NB4 (cell line): Measurements from ENCODE around the gene MYLK4.
A peak's percentile ranks its signal among the peaks of the same experiment; 100 is the strongest.

Experiments
- DNase-seq: peaks from one replicate; pipeline ENCODE4 v3.0.0; 2010; ENCODE audit warnings: low read depth
- H3K4me3 ChIP-seq: one replicate; pipeline ENCODE4 v1.5.1; 2011; ENCODE audit warnings: mild to moderate bottlenecking, low read depth, low read length, moderate library complexity
- MYC ChIP-seq: IDR thresholded peaks from 2 replicates; pipeline ENCODE4 v1.6.1; 2011; ENCODE audit warnings: low read depth, low read length
- POLR2A ChIP-seq: IDR thresholded peaks from 2 replicates; pipeline ENCODE4 v1.6.1; 2011; ENCODE audit warnings: mild to moderate bottlenecking; ENCODE audit not compliant: insufficient read length; ENCODE audit errors: extremely low read depth
- TF ChIP-seq, protein P1 (sequence below): IDR thresholded peaks from 2 replicates; pipeline ENCODE4 v1.6.1; 2011; ENCODE audit warnings: low read depth, low read length
- TF ChIP-seq, protein P2 (sequence below): IDR thresholded peaks from one replicate; pipeline ENCODE4 v1.5.1; 2012; ENCODE audit warnings: low read depth, low read length

The MYLK4 gene

DNA sequence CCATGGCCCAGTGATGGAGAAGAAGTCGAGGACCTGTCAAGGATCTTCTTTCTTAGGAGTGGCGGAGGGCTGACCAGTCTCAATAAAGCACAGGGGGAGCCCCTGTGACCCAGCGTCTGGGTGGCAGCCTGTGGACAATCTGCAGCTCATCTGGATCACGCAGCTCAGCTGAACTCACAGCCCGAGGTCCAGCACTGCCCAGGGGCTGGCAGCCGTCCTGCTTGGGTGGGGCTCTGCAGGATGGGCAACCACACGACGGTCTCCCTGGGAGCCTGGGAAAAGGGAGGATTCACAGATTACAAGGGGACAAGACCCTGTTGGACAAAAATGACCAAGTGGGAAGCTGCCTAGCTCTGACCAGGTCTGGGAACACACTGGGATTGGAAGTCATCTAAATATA, 110.8 kb downstream of the MYLK4 start:
- DNase-seq = no peak
- H3K4me3 ChIP-seq = no peak overlapping the region
- TF ChIP-seq, protein P1, sequence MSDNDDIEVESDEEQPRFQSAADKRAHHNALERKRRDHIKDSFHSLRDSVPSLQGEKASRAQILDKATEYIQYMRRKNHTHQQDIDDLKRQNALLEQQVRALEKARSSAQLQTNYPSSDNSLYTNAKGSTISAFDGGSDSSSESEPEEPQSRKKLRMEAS = no peak
- no peak for TF ChIP-seq MYC
- TF ChIP-seq POLR2A = no peak
- TF ChIP-seq, protein P2, sequence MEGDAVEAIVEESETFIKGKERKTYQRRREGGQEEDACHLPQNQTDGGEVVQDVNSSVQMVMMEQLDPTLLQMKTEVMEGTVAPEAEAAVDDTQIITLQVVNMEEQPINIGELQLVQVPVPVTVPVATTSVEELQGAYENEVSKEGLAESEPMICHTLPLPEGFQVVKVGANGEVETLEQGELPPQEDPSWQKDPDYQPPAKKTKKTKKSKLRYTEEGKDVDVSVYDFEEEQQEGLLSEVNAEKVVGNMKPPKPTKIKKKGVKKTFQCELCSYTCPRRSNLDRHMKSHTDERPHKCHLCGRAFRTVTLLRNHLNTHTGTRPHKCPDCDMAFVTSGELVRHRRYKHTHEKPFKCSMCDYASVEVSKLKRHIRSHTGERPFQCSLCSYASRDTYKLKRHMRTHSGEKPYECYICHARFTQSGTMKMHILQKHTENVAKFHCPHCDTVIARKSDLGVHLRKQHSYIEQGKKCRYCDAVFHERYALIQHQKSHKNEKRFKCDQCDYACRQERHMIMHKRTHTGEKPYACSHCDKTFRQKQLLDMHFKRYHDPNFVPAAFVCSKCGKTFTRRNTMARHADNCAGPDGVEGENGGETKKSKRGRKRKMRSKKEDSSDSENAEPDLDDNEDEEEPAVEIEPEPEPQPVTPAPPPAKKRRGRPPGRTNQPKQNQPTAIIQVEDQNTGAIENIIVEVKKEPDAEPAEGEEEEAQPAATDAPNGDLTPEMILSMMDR = no peak

DNA sequence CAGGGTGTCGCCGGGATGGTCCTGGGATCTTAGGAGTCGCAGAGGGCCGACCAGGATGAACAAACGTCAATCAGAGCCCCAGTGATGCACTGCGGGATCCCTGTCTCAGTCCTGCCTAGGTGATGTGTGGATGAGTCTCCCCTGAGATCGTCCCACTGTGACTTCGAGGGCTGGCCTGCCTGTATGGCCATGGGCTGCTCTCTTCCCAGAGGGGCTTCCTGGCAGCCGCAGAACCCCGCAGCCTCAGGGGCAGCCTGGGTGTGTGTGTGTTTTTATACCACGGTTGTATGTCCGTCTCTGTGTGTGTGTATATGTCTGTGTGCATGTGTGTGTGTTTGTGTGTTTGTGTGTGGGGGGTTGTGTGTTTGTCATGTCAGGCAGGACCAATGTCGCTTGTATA, 111.6 kb downstream of the MYLK4 start:
- no peak for DNase-seq
- TF ChIP-seq, protein P2 = no peak
- TF ChIP-seq MYC (no peak), POLR2A (no peak)
- TF ChIP-seq, protein P1 = no peak
- H3K4me3 ChIP-seq = no peak overlapping the region

DNA sequence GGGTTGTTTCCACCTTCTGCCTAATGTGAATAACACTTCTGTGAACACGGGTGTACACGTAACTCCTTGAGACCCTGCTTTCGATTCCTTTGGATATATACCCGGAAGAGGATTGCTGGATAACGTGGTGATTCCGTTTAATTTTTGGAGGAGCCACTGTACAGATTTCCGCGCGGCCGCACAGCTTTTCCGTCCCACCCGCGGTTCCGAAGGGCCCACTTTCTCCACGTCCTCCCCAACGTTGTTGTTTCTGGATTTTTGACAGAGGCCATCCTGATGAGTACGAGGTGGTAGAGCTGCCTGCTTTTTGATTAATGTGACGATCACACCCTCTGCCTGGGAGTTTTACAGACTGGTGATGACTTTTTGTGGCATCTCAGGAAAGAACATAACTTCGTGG, 114.0 kb downstream of the MYLK4 start:
- TF ChIP-seq, protein P2 = no peak
- TF ChIP-seq, protein P1 = no peak
- TF ChIP-seq MYC = no peak
- no peak for TF ChIP-seq POLR2A
- H3K4me3 ChIP-seq = no peak overlapping the region
- DNase-seq = no peak

DNA sequence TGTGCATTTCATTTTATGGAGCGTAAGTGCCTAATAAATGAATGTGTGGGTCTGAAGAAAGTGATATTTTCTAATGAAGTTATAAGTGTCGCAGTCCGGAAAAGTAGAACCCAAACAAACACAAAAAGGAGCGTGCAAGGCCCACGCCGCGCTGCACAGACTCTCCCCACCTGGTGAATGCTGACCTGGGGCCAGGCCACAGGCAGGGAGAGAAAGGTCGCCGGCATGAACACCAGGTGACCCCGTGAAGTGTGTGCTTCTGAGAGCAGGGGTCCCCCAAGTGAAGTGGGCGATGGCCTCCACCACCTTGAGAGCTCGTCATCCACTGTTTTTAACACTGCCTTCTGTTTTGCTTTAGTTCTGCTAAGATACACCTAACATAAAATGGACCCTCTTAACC, 114.8 kb downstream of the MYLK4 start:
- DNase-seq = no peak
- H3K4me3 ChIP-seq = no peak overlapping the region
- TF ChIP-seq, protein P2 = no peak
- no peak for TF ChIP-seq MYC
- TF ChIP-seq, protein P1 = no peak
- no peak for TF ChIP-seq POLR2A

DNA sequence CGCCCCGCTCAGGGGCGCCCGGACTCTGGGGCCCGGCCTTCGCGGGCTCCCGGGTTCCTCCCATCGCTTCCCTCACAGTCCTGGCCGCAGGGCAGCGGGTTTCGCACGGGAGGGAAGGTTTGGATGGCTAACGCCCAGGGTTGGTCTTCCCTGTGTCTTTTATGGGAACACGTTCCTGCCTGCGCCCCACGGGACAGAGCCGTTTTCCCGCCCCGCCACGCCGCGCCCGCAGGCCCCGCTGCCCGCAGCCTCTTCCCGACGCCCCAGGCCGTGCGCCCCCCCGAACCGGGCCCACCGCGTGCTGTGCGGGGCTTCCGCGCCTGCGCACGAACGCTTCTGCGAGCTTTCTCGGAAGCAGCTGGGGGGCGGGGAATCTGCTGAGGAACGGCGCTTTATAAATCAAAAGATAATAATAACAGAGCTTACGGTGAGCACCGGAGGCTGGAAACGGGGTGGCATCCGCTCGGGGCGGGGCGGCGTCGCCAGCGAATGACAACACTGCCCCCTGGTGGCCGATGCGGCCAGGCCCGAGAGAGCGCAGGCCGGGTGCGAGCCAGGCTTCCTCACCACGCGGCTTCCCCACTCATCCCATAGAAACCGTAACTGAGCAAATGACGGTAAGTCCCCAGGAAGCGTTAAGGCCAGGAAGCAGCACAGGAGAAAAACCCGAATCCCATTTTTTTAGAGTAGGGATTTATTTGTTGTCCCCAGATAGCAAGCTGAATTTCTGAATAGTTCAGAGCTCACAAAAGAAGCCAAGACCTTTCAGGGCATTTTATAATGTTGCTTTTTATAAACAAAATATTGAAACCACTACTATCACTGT, 116.4 kb downstream of the MYLK4 start:
- peak overlapping the region; percentile 30 for H3K4me3 ChIP-seq
- TF ChIP-seq, protein P2 = peak; percentile 93
- TF ChIP-seq MYC (peak; percentile 71; the same call in 1 of the 2 replicates), POLR2A (no peak)
- TF ChIP-seq, protein P1 = peak; percentile 71
- peak; percentile 94 for DNase-seq
